GM12878 (cell line): ENCODE measurements around the gene ITGB2. TPM values are rescaled to one million over a fixed set of nuclear protein-coding genes. Genes with fewer than 3 reads are reported as not detected.

Source experiments
- ATF7 ChIP-seq: fragments of 450-650 bp; IDR thresholded peaks from 2 replicates; pipeline ENCODE4 v1.6.1; 2016; ENCODE audit warnings: low read depth, mild to moderate bottlenecking
- CHD2 ChIP-seq: IDR thresholded peaks from 2 replicates; pipeline ENCODE4 v1.6.1; 2011; ENCODE audit warnings: low read depth, low read length, improper control_type of control experiment, borderline replicate concordance
- FOS ChIP-seq: IDR thresholded peaks from 3 replicates; pipeline ENCODE4 v1.6.1; 2011; ENCODE audit warnings: borderline replicate concordance; ENCODE audit not compliant: insufficient read length; ENCODE audit errors: extremely low read depth
- FOXM1 ChIP-seq: IDR thresholded peaks from 2 replicates; pipeline ENCODE4 v1.6.1; 2012; ENCODE audit warnings: low read depth, mild to moderate bottlenecking, inconsistent platforms, low read length, moderate library complexity
- HDAC2 ChIP-seq: fragments of 200-600 bp; sonication (generic); IDR thresholded peaks from 2 replicates; pipeline ENCODE4 v1.6.1; 2017
- IKZF1 ChIP-seq: fragments of 450-650 bp; conservative IDR thresholded peaks from 2 replicates; pipeline ENCODE4 v1.6.1; 2017; ENCODE audit warnings: antibody characterized with exemption, mild to moderate bottlenecking
- MEF2B ChIP-seq: fragments of 450-650 bp; IDR thresholded peaks from 2 replicates; pipeline ENCODE4 v1.6.1; 2018; ENCODE audit warnings: mild to moderate bottlenecking, moderate library complexity; ENCODE audit not compliant: partially characterized antibody, poor library complexity, severe bottlenecking
- NFIC ChIP-seq: IDR thresholded peaks from 2 replicates; pipeline ENCODE4 v1.6.1; 2012; ENCODE audit warnings: low read depth, mild to moderate bottlenecking, inconsistent platforms, low read length, moderate library complexity
- POLR2AphosphoS2 ChIP-seq: IDR thresholded peaks from 2 replicates; pipeline ENCODE4 v1.6.1; 2011; ENCODE audit warnings: low read depth, mild to moderate bottlenecking, low read length, improper control_type of control experiment, moderate library complexity
- RCOR1 ChIP-seq: conservative IDR thresholded peaks from 2 replicates; pipeline ENCODE4 v1.6.1; 2012; ENCODE audit warnings: low read depth, low read length, improper control_type of control experiment
- SMAD1 ChIP-seq: fragments of 450-650 bp; IDR thresholded peaks from 2 replicates; pipeline ENCODE4 v1.6.1; 2018; ENCODE audit warnings: mild to moderate bottlenecking, low read depth; ENCODE audit not compliant: partially characterized antibody
- TAF1 ChIP-seq: IDR thresholded peaks from 2 replicates; pipeline ENCODE4 v1.6.1; 2011; ENCODE audit warnings: mild to moderate bottlenecking, low read depth, low read length, borderline replicate concordance
- TBL1XR1 ChIP-seq: IDR thresholded peaks from 2 replicates; pipeline ENCODE4 v1.6.1; 2012; ENCODE audit warnings: low read depth, low read length, improper control_type of control experiment
- TCF7 ChIP-seq: IDR thresholded peaks from 2 replicates; pipeline ENCODE4 v1.6.1; 2014; ENCODE audit warnings: antibody characterized with exemption, borderline replicate concordance
- polyA plus RNA-seq, 11 experiments: library from polyadenylated mRNA; depleted of rRNA in 4 of 11; unstranded in 6 of 11; stranded (reverse) in 5 of 11; fragments of >200 nt; fragmentation: Nextera tagmentation in 4 of 11; fragmentation: Illumina TruSeq in 1 of 11; extraction: Ambion mirVana in 4 of 11; extraction: Trizol in 1 of 11; gene quantifications; 1 replicate in 1 of 11; 2 replicates in 10 of 11; pipeline versions ENCODE4 v1.2.1 to v1.2.3, GENCODE V29; 2011 to 2016; ENCODE audit warnings: inconsistent platforms in 2 of 11, missing spikeins in 2 of 11, low read depth in 1 of 11
- total RNA-seq, 4 experiments: library from RNA; depleted of rRNA in 3 of 4; stranded (reverse); fragments of >200 nt in 3 of 4; fragmentation: Illumina TruSeq in 1 of 4; extraction: Trizol in 1 of 4; gene quantifications; 2 replicates each; pipeline versions ENCODE4 v1.2.1 to v1.2.3, GENCODE V29; 2013 to 2021
- TF ChIP-seq, protein P1 (sequence below): fragments of 450-650 bp; IDR thresholded peaks from 2 replicates; pipeline ENCODE4 v1.6.1; 2017; ENCODE audit warnings: mild to moderate bottlenecking, moderate library complexity
- TF ChIP-seq, protein P2 (sequence below): fragments of 450-650 bp; IDR thresholded peaks from 2 replicates; pipeline ENCODE4 v1.6.1; 2017; ENCODE audit warnings: mild to moderate bottlenecking, low read depth, inconsistent platforms; ENCODE audit not compliant: poor library complexity, severe bottlenecking
- TF ChIP-seq, protein P3 (sequence below): fragments of 450-650 bp; IDR thresholded peaks from 2 replicates; pipeline ENCODE4 v1.6.1; 2017; ENCODE audit warnings: low read depth, mild to moderate bottlenecking, moderate library complexity
- TF ChIP-seq, protein P4 (sequence below): fragments of 450-650 bp; IDR thresholded peaks from 2 replicates; pipeline ENCODE4 v1.6.1; 2017; ENCODE audit warnings: mild to moderate bottlenecking, moderate library complexity

The ITGB2 gene
- total and polyA plus RNA-seq, 10 of the 15 experiments (the other 5 are each of a cell fraction or from before 2014, with no cell fraction given), result 8.0 to 172 (median 58.9) TPM

DNA sequence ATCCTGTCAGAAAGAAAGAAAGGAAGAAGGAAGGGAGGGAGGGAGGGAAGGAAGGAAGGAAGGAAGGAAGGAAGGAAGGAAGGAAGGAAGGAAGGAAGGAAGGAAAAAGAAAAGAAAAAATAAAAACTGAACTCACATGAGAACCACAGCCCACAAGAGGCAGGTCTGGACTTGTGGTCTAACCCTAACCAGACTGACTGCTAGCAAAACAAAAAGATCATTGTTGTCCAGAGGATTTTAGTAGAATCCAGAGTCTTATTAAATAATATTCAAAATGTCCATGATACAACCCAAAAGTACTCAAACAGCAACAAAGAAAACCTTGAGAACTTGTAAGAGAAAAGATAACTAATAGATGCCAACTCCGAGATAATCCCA, 4.7 kb upstream of the ITGB2 start (continued):
- TF ChIP-seq, protein P1, sequence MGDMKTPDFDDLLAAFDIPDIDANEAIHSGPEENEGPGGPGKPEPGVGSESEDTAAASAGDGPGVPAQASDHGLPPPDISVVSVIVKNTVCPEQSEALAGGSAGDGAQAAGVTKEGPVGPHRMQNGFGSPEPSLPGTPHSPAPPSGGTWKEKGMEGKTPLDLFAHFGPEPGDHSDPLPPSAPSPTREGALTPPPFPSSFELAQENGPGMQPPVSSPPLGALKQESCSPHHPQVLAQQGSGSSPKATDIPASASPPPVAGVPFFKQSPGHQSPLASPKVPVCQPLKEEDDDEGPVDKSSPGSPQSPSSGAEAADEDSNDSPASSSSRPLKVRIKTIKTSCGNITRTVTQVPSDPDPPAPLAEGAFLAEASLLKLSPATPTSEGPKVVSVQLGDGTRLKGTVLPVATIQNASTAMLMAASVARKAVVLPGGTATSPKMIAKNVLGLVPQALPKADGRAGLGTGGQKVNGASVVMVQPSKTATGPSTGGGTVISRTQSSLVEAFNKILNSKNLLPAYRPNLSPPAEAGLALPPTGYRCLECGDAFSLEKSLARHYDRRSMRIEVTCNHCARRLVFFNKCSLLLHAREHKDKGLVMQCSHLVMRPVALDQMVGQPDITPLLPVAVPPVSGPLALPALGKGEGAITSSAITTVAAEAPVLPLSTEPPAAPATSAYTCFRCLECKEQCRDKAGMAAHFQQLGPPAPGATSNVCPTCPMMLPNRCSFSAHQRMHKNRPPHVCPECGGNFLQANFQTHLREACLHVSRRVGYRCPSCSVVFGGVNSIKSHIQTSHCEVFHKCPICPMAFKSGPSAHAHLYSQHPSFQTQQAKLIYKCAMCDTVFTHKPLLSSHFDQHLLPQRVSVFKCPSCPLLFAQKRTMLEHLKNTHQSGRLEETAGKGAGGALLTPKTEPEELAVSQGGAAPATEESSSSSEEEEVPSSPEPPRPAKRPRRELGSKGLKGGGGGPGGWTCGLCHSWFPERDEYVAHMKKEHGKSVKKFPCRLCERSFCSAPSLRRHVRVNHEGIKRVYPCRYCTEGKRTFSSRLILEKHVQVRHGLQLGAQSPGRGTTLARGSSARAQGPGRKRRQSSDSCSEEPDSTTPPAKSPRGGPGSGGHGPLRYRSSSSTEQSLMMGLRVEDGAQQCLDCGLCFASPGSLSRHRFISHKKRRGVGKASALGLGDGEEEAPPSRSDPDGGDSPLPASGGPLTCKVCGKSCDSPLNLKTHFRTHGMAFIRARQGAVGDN, result no peak
- TF ChIP-seq, protein P2, sequence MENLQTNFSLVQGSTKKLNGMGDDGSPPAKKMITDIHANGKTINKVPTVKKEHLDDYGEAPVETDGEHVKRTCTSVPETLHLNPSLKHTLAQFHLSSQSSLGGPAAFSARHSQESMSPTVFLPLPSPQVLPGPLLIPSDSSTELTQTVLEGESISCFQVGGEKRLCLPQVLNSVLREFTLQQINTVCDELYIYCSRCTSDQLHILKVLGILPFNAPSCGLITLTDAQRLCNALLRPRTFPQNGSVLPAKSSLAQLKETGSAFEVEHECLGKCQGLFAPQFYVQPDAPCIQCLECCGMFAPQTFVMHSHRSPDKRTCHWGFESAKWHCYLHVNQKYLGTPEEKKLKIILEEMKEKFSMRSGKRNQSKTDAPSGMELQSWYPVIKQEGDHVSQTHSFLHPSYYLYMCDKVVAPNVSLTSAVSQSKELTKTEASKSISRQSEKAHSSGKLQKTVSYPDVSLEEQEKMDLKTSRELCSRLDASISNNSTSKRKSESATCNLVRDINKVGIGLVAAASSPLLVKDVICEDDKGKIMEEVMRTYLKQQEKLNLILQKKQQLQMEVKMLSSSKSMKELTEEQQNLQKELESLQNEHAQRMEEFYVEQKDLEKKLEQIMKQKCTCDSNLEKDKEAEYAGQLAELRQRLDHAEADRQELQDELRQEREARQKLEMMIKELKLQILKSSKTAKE, result peak; percentile 67
- TF ChIP-seq, protein P3, sequence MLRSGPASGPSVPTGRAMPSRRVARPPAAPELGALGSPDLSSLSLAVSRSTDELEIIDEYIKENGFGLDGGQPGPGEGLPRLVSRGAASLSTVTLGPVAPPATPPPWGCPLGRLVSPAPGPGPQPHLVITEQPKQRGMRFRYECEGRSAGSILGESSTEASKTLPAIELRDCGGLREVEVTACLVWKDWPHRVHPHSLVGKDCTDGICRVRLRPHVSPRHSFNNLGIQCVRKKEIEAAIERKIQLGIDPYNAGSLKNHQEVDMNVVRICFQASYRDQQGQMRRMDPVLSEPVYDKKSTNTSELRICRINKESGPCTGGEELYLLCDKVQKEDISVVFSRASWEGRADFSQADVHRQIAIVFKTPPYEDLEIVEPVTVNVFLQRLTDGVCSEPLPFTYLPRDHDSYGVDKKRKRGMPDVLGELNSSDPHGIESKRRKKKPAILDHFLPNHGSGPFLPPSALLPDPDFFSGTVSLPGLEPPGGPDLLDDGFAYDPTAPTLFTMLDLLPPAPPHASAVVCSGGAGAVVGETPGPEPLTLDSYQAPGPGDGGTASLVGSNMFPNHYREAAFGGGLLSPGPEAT, result peak; percentile 44; the same call in 1 of the 2 replicates
- TF ChIP-seq SMAD1 (no peak), CHD2 (no peak), NFIC (no peak), FOXM1 (no peak), TCF7 (no peak), ATF7 (peak; percentile 88), TBL1XR1 (no peak), MEF2B (no peak), FOS (no peak), HDAC2 (no peak), POLR2AphosphoS2 (no peak), TAF1 (no peak), RCOR1 (no peak), IKZF1 (peak; percentile 93)
- TF ChIP-seq, protein P4, sequence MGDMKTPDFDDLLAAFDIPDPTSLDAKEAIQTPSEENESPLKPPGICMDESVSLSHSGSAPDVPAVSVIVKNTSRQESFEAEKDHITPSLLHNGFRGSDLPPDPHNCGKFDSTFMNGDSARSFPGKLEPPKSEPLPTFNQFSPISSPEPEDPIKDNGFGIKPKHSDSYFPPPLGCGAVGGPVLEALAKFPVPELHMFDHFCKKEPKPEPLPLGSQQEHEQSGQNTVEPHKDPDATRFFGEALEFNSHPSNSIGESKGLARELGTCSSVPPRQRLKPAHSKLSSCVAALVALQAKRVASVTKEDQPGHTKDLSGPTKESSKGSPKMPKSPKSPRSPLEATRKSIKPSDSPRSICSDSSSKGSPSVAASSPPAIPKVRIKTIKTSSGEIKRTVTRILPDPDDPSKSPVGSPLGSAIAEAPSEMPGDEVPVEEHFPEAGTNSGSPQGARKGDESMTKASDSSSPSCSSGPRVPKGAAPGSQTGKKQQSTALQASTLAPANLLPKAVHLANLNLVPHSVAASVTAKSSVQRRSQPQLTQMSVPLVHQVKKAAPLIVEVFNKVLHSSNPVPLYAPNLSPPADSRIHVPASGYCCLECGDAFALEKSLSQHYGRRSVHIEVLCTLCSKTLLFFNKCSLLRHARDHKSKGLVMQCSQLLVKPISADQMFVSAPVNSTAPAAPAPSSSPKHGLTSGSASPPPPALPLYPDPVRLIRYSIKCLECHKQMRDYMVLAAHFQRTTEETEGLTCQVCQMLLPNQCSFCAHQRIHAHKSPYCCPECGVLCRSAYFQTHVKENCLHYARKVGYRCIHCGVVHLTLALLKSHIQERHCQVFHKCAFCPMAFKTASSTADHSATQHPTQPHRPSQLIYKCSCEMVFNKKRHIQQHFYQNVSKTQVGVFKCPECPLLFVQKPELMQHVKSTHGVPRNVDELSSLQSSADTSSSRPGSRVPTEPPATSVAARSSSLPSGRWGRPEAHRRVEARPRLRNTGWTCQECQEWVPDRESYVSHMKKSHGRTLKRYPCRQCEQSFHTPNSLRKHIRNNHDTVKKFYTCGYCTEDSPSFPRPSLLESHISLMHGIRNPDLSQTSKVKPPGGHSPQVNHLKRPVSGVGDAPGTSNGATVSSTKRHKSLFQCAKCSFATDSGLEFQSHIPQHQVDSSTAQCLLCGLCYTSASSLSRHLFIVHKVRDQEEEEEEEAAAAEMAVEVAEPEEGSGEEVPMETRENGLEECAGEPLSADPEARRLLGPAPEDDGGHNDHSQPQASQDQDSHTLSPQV, result no peak
